ENCODE results near the gene TOM1.

The TOM1 gene

DNA sequence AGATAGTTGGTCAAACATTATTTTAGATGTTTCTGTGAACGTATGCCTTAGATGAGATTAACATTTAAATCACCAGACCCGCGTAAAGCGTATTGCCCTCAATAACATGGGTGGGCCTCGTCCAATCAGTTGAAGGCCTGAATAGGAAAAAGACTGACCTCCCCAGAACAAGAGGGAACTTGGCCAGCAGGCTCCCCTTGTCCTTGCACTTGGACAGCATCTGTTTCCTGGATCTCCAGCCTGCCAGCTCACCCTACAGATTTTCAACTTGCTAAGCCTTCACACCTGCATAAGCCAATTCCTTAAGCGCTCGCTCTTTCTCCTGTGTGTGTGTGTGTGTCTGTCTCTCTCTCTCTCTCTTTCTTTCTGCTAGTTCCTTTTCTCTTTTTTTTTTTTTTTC, 8.2 kb downstream of the TOM1 start:
- no peak for DNase-seq

DNA sequence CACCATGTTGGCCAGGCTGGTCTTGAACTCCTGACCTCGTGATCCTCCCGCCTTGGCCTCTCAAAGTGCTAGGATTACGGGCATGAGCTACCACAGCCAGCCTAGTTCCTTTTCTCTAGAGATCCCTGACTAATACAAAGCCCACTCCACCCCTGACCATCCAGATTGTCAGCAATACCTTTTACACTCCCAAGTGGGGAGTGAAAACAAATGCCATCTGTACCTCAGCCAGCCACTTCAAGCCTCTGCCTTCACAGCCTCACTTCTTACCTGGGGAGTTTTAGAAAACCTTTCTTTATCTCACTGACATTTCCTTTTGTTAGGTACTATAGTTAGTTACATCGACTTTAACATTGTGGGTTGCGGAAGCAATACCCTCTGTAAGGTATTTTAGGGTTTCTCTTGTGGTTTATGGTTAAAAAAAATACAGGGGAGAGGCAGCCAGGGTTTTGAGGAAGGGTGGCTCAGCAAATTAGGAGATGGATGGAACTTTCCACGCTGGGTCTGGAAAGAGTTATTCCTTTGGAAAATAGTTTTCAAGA, 8.9 kb downstream of the TOM1 start:
- DNase-seq, result no peak

GRCh38 chr22:35310556-35311550, 11.2 kb downstream of the TOM1 start:
- no peak for DNase-seq

GRCh38 chr22:35311551-35311999, 11.9 kb downstream of the TOM1 start:
- no peak for DNase-seq

GRCh38 chr22:35312198-35313059, 12.7 kb downstream of the TOM1 start:
- no peak for DNase-seq

GRCh38 chr22:35313311-35314121, 13.8 kb downstream of the TOM1 start:
- no peak for DNase-seq

DNA sequence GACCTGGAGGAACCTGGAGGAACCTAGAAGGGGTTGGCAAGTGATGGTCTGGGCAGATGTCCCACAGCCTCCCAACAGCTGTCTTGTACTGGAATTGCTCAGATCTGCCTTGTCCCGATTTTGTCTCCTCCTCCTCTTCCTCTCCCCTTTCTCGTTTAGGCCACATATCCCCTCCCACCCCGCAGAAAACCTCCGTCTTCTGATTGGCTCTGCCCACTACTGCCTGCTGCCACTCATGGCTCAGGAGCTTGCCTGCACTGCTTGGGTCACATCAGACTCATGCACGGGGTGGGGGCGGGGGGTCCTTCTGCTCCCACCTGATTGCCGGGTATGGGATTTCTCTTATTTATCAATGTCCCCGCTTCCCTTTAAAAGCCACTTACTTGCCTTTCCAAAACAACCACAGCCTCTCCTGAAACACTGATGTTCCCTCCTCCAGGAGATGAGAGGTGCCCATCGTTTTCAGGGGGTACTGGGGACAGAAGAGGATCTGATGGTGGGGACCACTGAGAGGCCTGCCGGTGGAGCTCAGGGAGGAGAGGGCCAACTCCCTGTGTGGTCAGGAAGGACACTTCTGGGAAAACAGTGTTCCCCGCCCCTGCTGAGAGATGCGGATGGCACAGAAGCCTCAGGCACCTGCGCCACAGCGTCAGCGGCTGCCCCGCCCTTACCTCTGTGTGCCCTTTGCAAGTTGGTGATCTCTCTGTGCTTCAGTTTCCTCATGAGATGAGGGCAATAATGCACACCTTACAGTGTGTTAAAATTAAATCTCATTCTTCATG, 14.7 kb downstream of the TOM1 start:
- no peak for DNase-seq

DNA sequence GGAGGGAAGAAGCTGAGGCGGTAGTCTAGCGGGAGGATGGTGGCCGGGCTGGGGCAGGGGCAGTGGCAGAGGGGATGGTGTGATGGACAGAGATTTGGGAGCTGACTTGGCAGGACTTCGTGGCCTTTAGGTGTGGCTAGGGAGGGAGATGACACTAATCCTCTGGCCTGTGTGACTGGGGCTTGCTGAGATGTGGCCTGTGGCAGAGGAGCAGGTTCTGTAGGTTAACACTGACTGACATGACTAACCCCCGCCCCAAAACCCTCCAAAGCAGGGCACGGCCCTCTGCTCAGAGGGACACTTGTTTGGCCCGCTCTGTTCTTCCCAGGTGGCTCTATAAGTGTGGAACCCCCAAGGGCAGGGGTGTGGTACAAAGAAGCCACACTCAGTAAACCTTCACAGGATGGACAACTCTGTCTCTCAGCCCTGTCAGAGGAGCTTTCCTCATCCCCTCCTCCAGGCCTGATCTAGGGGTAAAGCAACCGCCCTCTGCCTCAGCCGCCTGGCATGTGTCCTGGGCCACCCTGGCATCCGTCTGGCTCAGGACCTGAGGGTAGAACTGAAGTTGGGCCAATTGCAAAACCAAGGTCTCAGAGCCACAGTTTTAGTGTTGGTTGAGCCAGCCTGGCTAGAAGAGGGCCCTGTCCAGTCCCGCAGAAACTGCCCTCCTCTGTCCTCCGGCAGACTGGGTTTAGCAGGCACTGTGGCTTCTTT, 15.6 kb downstream of the TOM1 start:
- no peak for DNase-seq

DNA sequence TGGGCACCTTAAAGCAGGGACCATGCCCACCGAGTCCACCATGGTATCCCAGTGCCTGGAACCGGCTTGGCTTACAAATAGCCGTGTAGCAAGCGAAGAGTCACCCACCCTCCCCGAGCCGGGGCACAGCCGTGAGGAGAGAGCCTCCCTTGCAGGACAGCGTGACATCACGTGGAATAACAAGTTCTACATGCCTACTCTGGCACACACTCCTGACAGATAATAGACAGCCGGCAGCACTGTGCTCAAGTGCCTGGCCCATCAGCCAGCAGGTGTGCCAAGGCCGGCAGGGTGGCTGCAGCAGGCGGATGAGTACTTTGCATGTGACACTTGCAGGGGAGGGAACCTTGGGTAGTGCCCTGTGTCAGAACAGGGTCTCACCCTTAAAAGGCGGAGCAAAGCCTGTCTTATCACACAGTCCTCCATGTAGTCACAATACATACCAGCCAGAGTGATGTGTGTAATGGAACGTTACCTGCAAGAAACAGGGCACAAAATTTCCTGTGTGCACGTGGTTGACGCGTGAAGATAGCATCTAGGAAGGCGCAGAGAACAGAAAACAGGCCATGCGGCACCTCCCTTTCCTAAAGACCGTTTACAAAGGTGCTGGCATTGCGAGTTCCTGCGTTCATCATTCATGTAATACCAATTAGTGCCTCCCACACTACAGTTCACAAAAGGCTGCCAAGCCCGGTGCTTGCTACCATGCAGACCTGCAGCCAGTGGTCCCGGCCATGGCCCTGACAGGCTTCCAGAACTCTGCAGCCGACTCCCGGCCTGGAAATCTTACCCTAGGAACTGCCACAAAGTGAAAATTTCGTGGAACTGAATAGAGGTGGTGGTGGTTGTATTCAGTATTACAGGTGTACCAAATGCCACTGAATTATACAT, 16.4 kb downstream of the TOM1 start:
- DNase-seq, result no peak

- no peak for DNase-seq
Measured at GRCh38 chr22:35316751-35317150, 17.1 kb downstream of the TOM1 start.

- no peak for DNase-seq
Measured at GRCh38 chr22:35317680-35318290, 18.1 kb downstream of the TOM1 start.

DNA sequence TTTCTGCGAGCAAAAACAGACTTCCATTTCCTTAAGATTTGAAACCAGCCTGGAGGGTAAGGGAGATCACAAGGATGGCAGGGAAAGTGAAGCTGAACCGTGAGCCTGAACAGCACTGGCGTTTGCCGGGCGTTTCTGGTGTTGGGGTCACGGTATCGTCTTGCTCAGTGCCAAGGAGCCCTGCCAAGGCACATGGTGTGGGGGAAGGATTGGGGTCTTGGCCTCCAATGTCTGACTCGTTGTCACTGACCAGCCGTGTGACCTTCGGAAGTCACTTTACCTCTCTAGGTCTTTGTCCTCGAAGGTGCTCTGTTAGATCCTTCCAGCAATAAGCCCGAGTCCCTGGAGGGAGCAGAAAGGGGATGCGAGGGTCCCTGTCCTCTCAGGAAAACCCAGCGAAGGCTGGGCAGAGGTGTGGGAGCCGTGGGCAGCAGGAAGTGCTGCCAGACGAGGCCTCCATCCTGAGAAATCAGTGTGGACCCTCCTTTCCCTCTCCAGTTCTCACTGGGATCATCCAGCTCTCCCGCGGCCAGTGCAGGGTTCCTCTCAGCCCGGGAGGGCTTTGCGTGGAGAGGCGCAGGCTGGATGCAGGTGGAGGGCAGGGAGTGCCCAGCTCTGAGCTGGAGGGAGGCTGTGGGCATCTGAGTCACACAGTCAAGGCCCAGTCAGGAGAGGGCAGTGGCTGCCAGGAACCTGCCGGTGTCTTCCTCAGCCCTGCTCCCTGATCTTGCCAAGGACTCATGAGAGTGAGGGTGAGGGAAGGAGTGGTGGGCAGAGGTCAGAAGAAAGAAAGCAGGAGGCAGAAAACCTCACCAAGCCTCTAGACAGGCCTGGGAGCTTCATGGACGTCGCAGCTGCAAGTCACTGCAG, 18.9 kb downstream of the TOM1 start:
- no peak for DNase-seq

DNA sequence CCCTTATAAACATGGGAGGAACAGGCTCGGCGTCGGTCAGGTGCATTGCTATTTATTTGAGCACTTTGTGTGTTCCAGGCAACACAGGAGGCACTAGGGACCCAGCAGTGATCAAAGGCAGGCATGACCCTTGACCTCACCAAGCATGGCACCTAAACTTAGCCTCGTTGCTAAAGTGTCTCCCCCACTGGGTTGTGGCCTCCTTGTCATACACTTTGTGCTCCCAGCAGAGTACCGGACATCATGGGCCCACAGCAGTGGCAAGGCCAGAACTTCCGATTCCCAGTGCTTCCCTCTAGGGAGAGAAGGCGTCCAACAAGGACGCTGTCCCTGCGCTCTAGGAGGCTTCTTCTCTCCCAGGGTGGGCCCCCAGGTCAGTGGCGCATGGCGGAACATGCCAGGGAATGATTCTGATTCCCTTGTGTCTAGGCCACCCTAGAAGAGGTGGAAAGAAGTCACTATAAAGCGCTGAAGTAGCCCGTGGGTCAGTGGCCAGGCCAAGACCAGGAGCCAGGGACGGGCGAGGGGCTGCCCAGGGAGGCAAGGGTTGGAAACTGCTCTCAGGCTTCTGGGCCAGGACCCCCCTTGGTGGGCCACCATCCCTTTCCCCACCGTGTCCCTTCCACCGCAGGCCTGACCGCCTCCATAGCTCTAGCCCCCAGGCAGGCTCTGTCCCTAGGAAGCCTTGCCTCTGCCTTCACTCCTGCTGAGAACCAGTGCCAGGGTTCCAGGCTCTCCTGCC, 19.7 kb downstream of the TOM1 start:
- DNase-seq, result no peak

DNA sequence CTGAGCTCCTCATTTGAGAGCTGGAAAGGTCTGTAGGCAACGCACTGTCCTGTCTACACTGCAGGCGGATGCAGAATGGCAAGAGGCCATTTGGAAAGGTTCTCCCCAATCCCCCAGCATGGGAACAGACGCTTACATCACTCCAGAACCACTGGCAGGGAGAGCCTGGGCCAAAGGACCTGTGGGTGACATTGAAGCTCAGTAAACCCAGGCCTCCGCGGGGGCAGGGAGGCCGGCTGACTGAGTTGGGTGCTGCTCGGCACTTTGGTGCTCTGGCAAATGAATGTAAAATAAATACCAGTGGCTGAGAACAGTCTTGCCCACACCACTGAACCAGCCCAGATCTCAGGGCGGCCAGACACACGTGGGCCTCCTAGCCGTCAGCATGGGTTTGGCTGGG, 22.4 kb downstream of the TOM1 start:
- no peak for DNase-seq

DNA sequence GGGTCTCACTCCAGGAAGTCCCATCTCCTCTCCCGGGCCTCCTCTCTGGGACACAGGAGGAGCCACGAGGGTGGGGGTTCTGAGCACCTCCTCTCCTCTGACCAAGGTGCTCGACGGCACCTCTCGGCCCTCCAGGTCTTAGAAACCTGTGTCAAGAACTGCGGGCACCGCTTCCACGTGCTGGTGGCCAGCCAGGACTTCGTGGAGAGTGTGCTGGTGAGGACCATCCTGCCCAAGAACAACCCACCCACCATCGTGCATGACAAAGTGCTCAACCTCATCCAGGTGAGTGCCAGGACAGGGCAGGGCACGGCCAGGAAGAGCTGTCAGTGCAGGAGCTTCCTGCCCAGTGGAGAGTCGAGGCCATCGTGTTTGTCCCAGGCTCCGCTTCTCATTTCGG, 23.2 kb downstream of the TOM1 start:
- DNase-seq, result no peak

GRCh38 chr22:35323305-35323704, 23.6 kb downstream of the TOM1 start:
- no peak for DNase-seq

DNA sequence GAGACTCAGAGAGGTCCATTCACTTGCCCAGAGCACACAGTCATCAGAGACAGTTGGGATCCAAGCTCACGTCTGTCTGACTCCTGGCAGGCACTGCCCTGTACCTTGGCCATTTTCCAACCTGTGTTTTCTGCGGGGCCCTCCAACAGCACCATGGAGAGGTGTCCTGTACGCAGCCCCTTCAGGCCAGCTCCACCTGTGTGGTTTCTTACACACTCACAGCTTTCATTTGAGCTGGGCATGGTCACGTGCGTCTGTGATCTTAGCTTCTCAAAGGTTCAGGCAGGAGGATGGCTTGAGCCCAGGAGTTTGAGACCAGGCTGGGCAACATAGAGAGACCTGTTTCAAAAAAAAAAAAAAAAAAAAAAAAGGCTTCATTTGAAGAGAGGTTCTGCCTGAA, 24.4 kb downstream of the TOM1 start:
- DNase-seq, result no peak

GRCh38 chr22:35324762-35325161, 25.1 kb downstream of the TOM1 start:
- no peak for DNase-seq
